DMS153 treated with DMSO at 0.1 percent for 48 hours (cell line): ENCODE data around the gene SLC9A2.

ENCODE experiments used
- DNase-seq: peaks from one replicate; lab custom pipeline; 2025; ENCODE audit not compliant: unreplicated experiment; lab: John Stamatoyannopoulos, UW

SLC9A2 gene, protein sequence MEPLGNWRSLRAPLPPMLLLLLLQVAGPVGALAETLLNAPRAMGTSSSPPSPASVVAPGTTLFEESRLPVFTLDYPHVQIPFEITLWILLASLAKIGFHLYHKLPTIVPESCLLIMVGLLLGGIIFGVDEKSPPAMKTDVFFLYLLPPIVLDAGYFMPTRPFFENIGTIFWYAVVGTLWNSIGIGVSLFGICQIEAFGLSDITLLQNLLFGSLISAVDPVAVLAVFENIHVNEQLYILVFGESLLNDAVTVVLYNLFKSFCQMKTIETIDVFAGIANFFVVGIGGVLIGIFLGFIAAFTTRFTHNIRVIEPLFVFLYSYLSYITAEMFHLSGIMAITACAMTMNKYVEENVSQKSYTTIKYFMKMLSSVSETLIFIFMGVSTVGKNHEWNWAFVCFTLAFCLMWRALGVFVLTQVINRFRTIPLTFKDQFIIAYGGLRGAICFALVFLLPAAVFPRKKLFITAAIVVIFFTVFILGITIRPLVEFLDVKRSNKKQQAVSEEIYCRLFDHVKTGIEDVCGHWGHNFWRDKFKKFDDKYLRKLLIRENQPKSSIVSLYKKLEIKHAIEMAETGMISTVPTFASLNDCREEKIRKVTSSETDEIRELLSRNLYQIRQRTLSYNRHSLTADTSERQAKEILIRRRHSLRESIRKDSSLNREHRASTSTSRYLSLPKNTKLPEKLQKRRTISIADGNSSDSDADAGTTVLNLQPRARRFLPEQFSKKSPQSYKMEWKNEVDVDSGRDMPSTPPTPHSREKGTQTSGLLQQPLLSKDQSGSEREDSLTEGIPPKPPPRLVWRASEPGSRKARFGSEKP

DNA sequence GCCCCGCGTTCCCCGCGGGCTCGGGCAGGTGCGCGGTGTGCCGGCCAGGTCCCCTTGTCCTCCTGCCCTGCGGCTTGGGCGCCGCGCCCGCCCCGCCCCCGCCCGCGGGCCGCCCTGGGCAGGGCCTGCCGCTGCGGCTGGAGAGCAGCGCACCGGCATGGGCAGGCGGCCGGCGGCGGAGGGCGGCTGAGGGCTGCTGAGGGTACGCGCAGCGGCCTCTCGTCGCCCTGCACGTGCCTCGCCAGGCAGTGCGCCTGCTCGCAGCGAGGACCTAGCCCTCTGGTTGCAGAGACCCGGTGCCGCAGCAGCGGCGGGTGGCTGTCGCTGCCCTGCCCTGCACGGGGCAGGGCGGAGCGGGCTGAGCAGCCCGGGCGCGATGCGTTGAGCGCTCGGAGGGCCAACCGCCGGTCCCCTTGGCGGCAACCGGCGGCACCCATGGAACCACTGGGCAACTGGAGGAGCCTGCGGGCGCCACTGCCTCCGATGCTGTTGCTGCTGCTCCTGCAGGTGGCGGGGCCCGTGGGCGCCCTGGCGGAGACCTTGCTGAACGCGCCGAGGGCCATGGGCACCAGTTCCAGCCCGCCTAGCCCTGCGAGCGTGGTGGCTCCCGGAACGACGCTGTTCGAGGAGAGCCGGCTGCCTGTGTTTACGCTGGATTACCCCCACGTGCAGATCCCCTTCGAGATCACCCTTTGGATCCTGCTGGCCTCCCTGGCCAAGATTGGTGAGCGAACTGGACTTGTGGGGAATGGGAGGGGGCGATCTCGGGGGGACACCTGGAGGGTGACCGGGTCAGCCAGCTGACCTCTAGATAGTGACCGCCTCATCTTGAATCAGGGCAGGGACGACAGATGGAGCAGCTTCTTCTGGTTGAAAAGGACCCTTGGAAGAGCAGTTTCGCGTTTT lies at the start of gene SLC9A2:
SLC9A2 (plus strand) TSS at position 140 of the 906 bp plus-strand sequence; CDS start at position 436, 296 bp downstream.
- DNase-seq: peak; percentile 24

GRCh38 chr2:102575888-102576287 lies 43.5 kb upstream of the SLC9A2 start:
- DNase-seq: no peak

DNA sequence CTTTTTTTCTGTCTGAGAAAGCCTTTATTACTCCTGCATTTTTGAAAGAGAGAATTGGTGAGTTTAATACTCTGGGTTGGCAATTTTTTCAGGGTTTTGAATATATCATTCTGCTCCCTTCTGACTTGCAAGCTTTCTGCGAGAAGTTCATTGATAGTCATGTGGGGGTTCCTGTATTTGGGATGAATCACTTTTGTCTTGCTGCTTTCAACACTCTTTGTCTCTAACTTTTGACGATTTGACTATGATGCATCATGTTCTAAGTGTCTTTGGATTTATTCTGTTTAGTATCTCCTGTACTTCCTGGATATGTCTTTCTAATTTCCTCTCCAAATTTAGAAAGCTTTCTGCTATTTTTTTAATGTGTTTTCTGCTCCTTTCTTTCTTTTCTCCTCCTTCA lies 41.0 kb upstream of the SLC9A2 start:
- no peak for DNase-seq

GRCh38 chr2:102581911-102582310 lies 37.4 kb upstream of the SLC9A2 start:
- no peak for DNase-seq

- no peak for DNase-seq
Observed at GRCh38 chr2:102582845-102583244, 36.5 kb upstream of the SLC9A2 start.

GRCh38 chr2:102585847-102586404 lies 33.4 kb upstream of the SLC9A2 start:
- no peak for DNase-seq

GRCh38 chr2:102588213-102588939 lies 31.0 kb upstream of the SLC9A2 start:
- no peak for DNase-seq

DNA sequence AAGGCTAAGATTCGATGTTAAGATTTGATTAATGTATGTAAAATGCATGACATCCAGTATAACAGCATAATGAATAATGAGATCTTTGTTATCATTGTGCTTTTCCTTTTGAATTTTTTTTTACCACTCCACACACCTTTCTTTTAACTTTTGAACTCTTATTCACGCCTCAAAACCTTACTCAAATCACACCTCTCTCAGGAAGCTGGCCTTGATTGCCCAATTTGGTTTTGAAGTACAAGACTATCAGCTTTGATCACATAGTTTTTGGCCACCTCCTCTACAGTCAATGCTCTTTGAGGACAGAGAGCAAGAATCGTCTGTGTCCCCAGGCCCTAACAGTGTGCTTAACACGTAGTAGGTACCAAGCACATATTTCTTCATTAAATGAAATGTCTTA lies 29.9 kb upstream of the SLC9A2 start:
- no peak for DNase-seq

- DNase-seq: peak; percentile 88
Observed at GRCh38 chr2:102591491-102592045, 27.8 kb upstream of the SLC9A2 start.

GRCh38 chr2:102592601-102593000 lies 26.8 kb upstream of the SLC9A2 start:
- DNase-seq: peak; percentile 55

- no peak for DNase-seq
Observed at GRCh38 chr2:102593516-102593915, 25.8 kb upstream of the SLC9A2 start.

- DNase-seq: no peak
Observed at GRCh38 chr2:102594445-102595016, 24.8 kb upstream of the SLC9A2 start.

GRCh38 chr2:102597788-102598187 lies 21.6 kb upstream of the SLC9A2 start:
- no peak for DNase-seq

DNA sequence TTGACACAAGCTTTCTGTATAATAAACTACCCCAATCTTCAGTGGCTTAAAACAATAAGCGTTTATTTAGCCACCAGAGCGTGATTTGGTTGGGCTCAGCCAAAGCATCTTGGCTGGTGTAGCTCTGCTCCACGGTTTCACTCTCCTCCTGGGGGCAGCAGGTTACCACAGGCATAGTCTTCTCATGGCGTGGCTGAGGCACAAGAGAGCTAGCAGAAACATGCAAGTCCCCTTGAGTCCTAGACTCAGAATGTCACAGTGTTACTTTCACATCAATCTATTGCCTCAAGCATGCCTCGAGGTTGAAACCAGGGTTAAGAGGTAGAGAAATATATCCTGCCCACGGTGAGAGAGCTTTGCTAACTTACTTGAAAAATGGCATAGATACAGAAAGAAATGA lies 19.9 kb upstream of the SLC9A2 start:
- DNase-seq: no peak

DNA sequence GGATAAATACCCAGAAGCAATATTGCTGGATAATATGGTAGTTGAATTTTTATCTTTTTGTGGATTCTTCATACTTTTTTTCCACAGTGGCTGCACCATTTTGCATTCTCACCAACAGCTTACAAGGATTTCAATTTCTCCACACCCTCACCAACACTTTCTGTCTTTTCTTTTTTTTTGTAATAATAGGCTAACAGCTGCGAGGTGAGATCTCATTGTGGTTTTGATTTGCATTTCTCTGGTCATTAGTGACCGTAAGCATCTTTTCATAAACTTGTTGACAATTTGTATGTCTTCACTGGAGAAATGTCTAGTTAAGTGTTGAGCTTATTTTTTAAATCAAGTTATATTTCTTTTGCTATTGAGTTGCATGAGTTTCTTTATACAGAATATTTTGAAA lies 17.6 kb upstream of the SLC9A2 start:
- DNase-seq: no peak

- no peak for DNase-seq
Observed at GRCh38 chr2:102603904-102604303, 15.4 kb upstream of the SLC9A2 start.

GRCh38 chr2:102604769-102605168 lies 14.6 kb upstream of the SLC9A2 start:
- no peak for DNase-seq

DNA sequence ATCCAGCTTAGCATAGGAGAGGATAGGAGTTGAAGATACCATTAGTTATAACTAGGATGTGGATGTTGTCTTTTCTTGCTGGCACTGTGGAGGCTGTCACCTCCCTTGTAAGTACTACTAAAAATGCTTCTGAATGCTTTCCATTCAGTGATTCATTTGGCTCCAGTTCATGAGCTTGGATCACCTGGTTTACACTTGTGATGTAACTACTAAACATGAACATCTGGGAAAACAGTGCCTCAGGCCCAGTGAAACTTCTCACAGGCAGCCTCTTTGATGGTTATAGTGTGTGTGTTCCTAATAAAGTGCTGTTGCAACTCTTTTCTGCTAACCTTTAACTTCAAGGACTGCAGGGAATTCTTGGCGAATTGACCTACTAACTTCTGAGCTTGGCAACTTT lies 13.0 kb upstream of the SLC9A2 start:
- no peak for DNase-seq

DNA sequence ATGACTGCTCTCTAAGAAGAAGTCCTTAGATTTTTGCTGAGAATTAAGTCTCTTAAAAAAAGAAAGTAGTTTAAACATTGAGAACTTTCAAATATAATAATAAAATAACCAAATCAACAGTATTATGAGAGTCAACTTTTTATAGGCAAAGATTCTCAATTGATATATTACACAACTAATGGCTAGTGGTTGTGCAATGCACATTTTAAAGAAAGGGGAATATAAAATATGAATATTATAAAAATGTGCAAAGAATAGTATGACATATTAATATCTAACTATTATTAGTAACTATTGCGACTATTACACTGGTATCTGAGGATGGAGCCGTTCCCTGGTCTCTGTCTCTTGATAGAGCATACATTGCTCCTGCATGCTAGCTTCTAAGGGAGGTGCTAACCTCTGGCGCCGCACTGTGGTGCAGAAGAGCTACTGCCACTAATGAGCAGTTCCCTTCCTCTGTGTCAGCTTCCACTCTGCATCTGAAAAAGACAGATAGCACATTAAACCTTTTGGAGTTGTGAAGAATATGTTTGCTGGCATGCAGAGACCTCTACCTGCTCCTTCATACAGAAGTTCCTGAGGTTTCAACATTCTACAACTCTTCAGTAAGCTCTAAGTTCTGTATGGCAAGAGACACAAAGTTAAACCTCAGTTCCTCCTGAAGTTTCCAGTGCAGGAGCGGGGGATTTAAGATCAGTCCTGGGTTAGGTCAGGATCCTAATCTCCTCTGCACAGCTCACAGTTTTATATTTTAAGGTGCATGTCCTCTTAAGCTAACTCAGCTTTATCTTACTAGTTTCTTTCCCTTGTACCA lies 3.5 kb upstream of the SLC9A2 start:
- DNase-seq: peak; percentile 68
